Measurements from ENCODE around the gene CDKAL1.

DNA sequence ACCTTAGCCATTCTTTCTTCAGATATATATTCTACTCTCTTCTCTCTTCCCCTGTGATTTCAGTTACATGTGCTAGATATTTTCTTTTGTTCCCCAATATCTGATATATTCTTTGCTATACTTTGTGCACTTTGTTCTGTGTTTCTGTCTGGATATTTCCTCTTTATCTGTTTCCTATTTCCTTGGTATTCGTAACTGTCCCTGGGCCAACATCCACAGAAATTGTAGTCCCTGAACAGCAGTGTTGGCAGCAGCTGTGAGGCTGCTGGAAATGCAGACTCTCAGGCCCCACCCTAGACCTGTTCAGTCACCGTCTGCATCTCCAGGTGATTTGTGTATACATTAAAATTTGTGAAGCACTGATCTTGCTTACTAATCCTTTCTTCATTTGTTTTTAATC is 536.4 kb downstream of the CDKAL1 start:
- TF ChIP-seq, protein P1, sequence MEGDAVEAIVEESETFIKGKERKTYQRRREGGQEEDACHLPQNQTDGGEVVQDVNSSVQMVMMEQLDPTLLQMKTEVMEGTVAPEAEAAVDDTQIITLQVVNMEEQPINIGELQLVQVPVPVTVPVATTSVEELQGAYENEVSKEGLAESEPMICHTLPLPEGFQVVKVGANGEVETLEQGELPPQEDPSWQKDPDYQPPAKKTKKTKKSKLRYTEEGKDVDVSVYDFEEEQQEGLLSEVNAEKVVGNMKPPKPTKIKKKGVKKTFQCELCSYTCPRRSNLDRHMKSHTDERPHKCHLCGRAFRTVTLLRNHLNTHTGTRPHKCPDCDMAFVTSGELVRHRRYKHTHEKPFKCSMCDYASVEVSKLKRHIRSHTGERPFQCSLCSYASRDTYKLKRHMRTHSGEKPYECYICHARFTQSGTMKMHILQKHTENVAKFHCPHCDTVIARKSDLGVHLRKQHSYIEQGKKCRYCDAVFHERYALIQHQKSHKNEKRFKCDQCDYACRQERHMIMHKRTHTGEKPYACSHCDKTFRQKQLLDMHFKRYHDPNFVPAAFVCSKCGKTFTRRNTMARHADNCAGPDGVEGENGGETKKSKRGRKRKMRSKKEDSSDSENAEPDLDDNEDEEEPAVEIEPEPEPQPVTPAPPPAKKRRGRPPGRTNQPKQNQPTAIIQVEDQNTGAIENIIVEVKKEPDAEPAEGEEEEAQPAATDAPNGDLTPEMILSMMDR (conservative IDR thresholded peaks at IDR 0.05; ENCODE audit: low read length): no peak
- TF ChIP-seq EZH2phosphoT487 (IDR thresholded peaks at IDR 0.05; ENCODE audit: borderline replicate concordance): no peak
